HG03025 (cell line): ENCODE measurements around the gene ZNF775.

Experiments
- ATAC-seq: cut with Tn5 transposase; IDR thresholded peaks from one replicate; pipeline ENCODE4 v1.9.1; 2021; ENCODE audit warnings: mild to moderate bottlenecking, moderate library complexity; ENCODE audit not compliant: unreplicated experiment, low FRiP score

The ZNF775 gene

GRCh38 chr7:150378853-150379440, at the start of gene ZNF775:
ZNF775 (plus strand) TSS chr7:150379330; CDS start chr7:150388471, 9,141 bp downstream.
- peak; percentile 65 for ATAC-seq

- no peak for ATAC-seq
These were observed 49.6 kb upstream of the ZNF775 start for GRCh38 chr7:150329331-150330120.

- ATAC-seq = no peak
These were observed 48.8 kb upstream of the ZNF775 start for GRCh38 chr7:150330211-150330885.

GRCh38 chr7:150332852-150333635, 46.1 kb upstream of the ZNF775 start:
- no peak for ATAC-seq

DNA sequence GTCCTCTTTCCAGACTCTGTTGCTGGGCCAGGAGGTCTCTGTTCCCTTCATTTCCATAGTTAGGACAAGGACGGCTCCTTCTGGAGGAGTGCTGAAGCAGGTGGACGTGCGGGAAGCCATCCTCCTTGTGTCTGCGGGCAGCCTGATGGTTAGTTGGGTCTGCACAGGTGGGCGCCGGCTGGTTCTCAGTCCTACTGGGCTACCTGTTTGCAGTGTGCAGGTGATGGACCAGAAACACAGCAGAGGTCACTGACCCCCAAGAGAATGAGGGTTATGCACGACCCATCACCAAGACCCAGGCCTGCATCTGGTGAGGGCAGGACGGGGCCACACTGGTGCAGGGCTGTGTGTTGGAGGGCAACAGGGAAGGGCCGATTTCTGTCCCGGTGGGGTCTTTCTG, 45.5 kb upstream of the ZNF775 start:
- ATAC-seq = no peak

- no peak for ATAC-seq
These were observed 45.0 kb upstream of the ZNF775 start for GRCh38 chr7:150334108-150334507.

DNA sequence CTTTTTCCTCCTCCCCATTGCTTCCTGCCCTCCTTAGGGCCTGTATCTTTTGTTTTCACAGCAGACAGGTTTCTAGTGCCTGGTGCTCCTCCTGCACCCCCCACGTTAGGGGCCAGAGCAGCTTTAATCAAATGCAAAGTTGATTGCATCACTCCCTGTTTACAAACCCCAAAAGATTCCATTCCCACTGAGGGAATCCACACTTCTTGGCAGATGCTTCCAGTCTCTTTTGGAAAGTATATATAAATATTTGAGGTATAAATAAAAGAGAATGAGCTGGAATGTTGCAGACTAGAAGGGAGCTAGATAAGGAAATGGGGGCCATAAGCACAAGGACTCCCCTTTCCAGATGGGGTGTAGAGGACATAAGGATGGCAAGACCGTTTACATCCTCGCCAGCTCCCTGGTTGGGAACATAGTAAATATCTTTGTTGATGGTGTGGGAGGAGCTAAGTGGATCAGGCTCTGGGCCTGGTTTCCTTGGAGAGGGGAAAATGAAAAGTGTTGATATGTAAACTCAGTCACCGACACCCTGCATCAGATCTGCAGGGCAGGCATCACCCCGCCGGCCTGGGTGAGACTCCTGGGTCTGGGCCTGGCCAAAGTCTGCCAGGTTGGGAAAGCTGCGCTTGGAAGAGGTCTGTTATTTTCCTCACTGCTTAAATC, 43.9 kb upstream of the ZNF775 start:
- no peak for ATAC-seq

- no peak for ATAC-seq
These were observed 43.4 kb upstream of the ZNF775 start for GRCh38 chr7:150335774-150336112.

- ATAC-seq = no peak
These were observed 42.4 kb upstream of the ZNF775 start for GRCh38 chr7:150336746-150337145.

- ATAC-seq = no peak
These were observed 42.0 kb upstream of the ZNF775 start for GRCh38 chr7:150337179-150337578.

GRCh38 chr7:150337659-150338081, 41.5 kb upstream of the ZNF775 start:
- ATAC-seq = no peak

- no peak for ATAC-seq
These were observed 40.8 kb upstream of the ZNF775 start for GRCh38 chr7:150338166-150338829.

DNA sequence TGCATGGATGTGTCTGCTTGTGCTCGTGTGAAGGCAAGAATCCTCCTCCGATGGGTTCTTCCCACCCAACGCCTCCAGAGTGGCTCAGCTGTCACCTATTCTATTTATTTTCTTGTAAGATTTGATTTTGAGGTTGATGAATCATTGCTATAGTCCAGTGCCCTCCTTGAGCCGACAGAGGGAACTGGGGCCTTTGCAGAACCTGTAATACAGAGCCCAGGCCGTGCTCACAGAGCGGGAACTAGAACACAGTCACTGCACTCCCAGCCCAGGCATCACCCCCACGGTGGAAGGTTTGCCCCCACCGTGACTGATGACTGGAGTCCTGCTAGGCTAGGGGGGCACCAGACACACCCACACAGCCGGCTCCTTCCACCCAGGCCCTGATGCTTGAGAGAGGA, 39.7 kb upstream of the ZNF775 start:
- no peak for ATAC-seq

DNA sequence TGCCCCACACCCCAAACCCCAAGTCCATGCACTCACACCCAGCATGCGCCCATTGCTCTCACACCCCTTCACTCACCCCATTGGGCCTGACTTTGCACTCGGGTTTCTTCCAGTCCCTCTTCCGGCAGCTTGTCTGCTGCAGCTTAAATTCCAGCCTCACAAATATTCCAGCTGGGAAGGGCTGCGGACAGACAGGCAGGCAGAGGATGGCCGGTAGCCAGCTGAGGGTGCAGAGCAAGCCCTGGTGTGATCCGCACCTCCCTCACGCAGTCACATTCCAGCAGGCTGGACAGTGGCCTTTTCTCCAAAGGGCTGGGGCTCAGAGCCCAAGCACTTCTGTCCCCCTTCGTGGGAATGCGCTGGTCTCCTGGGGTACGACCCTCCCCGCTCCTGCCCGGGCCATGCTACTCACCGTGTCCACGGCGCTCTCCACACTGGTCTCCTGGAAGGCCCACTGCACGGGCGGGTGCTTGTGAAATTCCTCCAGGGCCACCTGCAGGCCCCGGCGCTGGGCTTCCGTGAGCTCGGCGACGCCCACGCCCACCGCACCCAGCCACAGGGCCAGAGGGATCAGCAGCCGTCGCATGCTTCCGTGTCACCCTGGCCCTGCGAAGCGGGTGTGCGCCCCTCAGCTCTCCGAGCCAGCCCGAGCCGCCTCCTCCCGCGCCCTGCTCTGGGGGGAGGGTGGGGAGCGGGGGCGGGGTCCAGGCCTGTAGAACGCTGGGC, 38.9 kb upstream of the ZNF775 start:
- ATAC-seq = no peak

- no peak for ATAC-seq
These were observed 38.3 kb upstream of the ZNF775 start for GRCh38 chr7:150340875-150341262.

GRCh38 chr7:150341263-150342120, 37.6 kb upstream of the ZNF775 start, which contains the start of gene RARRES2:
RARRES2 (minus strand) TSS chr7:150341629; CDS start chr7:150340609, 1,020 bp downstream.
- ATAC-seq = no peak

GRCh38 chr7:150342121-150342408, 37.1 kb upstream of the ZNF775 start:
- no peak for ATAC-seq

- ATAC-seq = no peak
These were observed 35.9 kb upstream of the ZNF775 start for GRCh38 chr7:150343225-150343624.
